Measurements from ENCODE around the gene SORD. TPM values are rescaled to one million over a fixed set of nuclear protein-coding genes. Genes with fewer than 3 reads are reported as not detected.

SORD gene
- total and polyA plus RNA-seq, 9 of the 15 experiments (the other 6 are each of a cell fraction or from before 2014, with no cell fraction given): 5.9 to 79.2 (median 29.6) TPM

GRCh38 chr15:45022871-45023658 lies at the start of gene SORD (continued):
- TF ChIP-seq, protein P1, sequence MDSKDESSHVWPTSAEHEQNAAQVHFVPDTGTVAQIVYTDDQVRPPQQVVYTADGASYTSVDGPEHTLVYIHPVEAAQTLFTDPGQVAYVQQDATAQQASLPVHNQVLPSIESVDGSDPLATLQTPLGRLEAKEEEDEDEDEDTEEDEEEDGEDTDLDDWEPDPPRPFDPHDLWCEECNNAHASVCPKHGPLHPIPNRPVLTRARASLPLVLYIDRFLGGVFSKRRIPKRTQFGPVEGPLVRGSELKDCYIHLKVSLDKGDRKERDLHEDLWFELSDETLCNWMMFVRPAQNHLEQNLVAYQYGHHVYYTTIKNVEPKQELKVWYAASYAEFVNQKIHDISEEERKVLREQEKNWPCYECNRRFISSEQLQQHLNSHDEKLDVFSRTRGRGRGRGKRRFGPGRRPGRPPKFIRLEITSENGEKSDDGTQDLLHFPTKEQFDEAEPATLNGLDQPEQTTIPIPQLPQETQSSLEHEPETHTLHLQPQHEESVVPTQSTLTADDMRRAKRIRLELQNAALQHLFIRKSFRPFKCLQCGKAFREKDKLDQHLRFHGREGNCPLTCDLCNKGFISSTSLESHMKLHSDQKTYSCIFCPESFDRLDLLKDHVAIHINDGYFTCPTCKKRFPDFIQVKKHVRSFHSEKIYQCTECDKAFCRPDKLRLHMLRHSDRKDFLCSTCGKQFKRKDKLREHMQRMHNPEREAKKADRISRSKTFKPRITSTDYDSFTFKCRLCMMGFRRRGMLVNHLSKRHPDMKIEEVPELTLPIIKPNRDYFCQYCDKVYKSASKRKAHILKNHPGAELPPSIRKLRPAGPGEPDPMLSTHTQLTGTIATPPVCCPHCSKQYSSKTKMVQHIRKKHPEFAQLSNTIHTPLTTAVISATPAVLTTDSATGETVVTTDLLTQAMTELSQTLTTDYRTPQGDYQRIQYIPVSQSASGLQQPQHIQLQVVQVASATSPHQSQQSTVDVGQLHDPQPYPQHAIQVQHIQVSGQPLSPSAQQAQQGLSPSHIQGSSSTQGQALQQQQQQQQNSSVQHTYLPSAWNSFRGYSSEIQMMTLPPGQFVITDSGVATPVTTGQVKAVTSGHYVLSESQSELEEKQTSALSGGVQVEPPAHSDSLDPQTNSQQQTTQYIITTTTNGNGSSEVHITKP (IDR thresholded peaks at IDR 0.05; ENCODE audit: partially characterized antibody): no peak
- no peak for TF ChIP-seq RCOR1 (IDR thresholded peaks at IDR 0.05; ENCODE audit: borderline replicate concordance in 1 of 2, low read depth in 2 of 2, low read length in 2 of 2)
- TF ChIP-seq, protein P2, sequence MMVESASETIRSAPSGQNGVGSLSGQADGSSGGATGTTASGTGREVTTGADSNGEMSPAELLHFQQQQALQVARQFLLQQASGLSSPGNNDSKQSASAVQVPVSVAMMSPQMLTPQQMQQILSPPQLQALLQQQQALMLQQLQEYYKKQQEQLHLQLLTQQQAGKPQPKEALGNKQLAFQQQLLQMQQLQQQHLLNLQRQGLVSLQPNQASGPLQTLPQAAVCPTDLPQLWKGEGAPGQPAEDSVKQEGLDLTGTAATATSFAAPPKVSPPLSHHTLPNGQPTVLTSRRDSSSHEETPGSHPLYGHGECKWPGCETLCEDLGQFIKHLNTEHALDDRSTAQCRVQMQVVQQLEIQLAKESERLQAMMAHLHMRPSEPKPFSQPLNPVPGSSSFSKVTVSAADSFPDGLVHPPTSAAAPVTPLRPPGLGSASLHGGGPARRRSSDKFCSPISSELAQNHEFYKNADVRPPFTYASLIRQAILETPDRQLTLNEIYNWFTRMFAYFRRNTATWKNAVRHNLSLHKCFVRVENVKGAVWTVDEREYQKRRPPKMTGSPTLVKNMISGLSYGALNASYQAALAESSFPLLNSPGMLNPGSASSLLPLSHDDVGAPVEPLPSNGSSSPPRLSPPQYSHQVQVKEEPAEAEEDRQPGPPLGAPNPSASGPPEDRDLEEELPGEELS (CRISPR knock-in tag; IDR thresholded peaks at IDR 0.05; ENCODE audit: borderline replicate concordance): 0 out of 2 replicates have a peak, but pooled peaks have one; percentile 19
- no peak for TF ChIP-seq ELF2 (CRISPR knock-in tag; IDR thresholded peaks at IDR 0.05)
- no peak for TF ChIP-seq ZNF253 (CRISPR knock-in tag; conservative IDR thresholded peaks at IDR 0.05)
- peak; percentile 38; the same call in 1 of the 2 replicates for TF ChIP-seq ARID1B (IDR thresholded peaks at IDR 0.05)
- TF ChIP-seq POLR2H (tag; IDR thresholded peaks at IDR 0.05; ENCODE audit: low read depth): peak; percentile 62

All from K562 (cell line).